22Rv1 (cell line): ENCODE results near the gene TAGLN3.

Experiments
- H3K27ac ChIP-seq: fragments of 450-650 bp; 2 replicates; pipeline ENCODE4 v1.5.1; 2017
- ZFX ChIP-seq: fragments of 450-650 bp; IDR thresholded peaks from 2 replicates; pipeline ENCODE4 v1.6.1; 2017; ENCODE audit warnings: antibody characterized with exemption, borderline replicate concordance
- TF ChIP-seq, protein P1 (sequence below): fragments of 450-650 bp; IDR thresholded peaks from 2 replicates; pipeline ENCODE4 v1.5.1; 2017; ENCODE audit warnings: mild to moderate bottlenecking

The TAGLN3 gene

DNA sequence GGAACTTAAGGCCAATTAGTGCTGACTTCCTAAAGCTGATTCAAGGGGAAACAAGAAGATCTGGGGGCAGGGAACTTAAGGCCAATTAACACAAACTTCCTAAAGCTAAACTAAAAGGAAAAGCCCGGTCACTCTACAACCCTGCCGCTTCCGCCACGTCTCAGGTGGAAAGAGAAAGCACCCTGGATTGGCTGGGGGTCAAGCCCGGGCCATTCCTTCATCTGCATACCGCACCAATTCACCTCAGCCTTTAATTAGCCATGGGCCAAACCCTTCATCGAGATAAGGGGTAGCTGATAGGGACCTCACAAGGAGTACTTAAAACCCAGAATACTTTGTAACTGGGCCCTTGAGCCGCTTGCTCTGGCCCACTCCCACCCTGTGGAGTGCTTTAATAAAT lies 50.2 kb downstream of the TAGLN3 start:
- no peak overlapping the region for H3K27ac ChIP-seq
- no peak for TF ChIP-seq ZFX
- TF ChIP-seq, protein P1, sequence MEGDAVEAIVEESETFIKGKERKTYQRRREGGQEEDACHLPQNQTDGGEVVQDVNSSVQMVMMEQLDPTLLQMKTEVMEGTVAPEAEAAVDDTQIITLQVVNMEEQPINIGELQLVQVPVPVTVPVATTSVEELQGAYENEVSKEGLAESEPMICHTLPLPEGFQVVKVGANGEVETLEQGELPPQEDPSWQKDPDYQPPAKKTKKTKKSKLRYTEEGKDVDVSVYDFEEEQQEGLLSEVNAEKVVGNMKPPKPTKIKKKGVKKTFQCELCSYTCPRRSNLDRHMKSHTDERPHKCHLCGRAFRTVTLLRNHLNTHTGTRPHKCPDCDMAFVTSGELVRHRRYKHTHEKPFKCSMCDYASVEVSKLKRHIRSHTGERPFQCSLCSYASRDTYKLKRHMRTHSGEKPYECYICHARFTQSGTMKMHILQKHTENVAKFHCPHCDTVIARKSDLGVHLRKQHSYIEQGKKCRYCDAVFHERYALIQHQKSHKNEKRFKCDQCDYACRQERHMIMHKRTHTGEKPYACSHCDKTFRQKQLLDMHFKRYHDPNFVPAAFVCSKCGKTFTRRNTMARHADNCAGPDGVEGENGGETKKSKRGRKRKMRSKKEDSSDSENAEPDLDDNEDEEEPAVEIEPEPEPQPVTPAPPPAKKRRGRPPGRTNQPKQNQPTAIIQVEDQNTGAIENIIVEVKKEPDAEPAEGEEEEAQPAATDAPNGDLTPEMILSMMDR = no peak

DNA sequence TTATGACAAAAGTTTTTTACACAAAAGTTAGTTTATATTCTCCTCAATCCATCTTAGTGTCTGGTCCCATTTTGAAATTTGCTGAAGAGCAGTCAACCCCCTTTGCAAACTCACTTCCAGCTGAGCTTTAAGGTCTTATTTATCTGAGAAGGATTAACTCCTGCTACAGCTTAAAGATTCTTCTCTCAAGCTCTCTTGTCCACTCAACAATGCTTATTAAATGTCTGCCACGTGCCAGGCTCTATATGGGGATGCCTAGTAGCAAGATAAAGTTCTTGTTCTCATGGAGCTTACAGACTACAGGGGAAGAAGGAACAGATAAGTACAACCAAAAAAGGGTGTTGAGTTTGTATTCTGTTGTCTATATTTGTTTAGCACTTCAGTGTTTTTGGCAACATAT lies 54.5 kb downstream of the TAGLN3 start:
- no peak overlapping the region for H3K27ac ChIP-seq
- TF ChIP-seq, protein P1 = no peak
- no peak for TF ChIP-seq ZFX

DNA sequence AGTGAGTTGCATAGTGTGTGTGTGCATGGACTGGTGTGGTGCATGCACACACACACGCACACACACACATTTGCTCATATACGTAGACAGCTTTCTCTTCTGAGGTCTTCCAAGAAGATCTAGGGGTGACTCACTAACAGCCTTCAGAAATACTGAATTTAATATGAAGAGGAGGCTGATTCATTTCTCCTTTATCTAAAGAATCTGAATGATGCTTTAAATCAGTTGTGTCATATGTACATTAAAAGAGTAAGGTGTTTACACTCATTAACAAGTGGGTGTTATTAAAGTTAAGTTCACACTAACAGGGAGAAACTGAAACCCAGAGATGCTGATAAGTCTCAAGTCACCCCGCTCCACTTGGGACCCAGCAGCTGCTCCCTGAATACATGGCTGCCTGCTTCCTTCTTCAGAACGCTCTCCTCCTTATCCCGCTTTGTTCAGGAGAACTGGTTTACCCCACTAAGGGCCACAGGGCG lies 57.8 kb downstream of the TAGLN3 start:
- no peak for TF ChIP-seq ZFX
- TF ChIP-seq, protein P1 = no peak

DNA sequence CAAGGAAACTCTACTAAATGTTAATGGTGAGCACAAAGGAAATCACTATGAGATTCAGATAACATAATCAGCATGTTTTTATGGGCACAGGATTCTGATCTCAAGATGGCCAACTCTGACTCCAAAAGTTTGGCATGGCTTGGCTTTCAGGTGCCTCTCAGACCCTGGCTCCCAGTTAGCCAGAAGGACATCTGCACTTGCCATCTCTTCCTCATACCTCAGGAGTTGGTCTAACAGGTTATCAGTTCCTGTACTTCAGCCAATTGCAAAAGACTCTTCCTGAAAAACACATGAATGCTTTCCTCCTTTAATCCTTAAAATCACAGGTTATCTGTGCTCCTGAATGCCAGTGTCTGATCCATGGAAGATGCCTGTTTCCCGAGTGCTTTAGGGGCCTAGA lies 60.8 kb downstream of the TAGLN3 start:
- H3K27ac ChIP-seq = no peak overlapping the region
- TF ChIP-seq, protein P1 = no peak
- TF ChIP-seq ZFX = no peak

More for the DNA sequence above, 57.8 kb downstream of the TAGLN3 start:
- H3K27ac ChIP-seq = no peak overlapping the region

DNA sequence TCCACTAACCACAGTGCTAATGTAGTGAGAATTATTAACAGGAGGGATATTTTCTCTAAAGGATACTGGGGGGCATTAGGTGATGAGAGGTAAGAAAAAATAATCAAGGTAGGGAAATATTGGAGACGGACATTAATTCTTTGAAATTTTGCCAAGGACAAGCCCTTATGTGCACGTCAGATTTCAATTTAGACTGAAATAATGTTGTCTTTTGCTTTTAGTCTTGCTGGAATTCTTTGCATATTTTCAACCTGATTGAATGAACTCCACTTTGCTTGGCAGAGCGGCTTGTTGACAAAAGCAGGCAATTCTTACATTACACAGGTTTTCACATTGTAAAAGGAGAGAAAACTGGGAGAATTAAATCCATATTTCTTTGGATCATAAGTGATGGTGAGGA lies 62.4 kb downstream of the TAGLN3 start:
- no peak overlapping the region for H3K27ac ChIP-seq
- TF ChIP-seq, protein P1 = no peak
- TF ChIP-seq ZFX = no peak
